8988T (cell line): Measurements from ENCODE around the gene MROH7.

Source experiments
- DNase-seq: peaks from one replicate; pipeline ENCODE4 v3.0.0; 2011

MROH7 gene

GRCh38 chr1:54640863-54641836, at the start of gene MROH7:
TSS of gene MROH7 (plus strand) at chr1:54641786. CDS start at chr1:54652927, 11,141 bp downstream.
- no peak for DNase-seq

DNA sequence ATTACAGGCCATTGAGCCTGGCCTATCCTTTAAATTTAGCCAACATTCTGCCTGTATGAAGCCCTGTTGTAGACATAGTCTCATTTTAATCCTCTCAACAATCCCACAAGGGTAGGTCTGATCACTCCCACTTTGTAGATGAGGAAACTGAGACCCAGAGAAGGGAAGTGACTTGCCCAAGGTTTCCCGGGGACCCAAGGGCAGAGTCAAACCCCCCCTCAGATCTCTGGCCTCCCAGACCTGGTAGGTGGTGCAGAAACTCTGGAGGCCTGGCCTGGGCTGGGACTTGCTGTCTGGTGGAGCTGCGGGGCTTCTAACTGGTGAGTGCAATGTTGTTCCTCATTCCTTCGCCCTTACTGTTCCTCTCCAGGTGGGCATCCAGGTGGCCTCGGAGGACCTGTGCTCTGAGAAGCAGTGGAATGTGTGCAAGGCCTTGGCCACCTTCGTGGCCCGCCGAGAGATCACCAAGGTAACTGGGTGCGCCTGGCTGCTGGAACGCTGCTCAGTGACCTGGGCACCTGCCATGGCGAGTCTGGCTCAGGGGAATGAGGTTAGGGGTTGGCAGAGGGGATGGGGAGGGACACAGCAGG, 47.9 kb upstream of the MROH7 start:
- DNase-seq = no peak

DNA sequence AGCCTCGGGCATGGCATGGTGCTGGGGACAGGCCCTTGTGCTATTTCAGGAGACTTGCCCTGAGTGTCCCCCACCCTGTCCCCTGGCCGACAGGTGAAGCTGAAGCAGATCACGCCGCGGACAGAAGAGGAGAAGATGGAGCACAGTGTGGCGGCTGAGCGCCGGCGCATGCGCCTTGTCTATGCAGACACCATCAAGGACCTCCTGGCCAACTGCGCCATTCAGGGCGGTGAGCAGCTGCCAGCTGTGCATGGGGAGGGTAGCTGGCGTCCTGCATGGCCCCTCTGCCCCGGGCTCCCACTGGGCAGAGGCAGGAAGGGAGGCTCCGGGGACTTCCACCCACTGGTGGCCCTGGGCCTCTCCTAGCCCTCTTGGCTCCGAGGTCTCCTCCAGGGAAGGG, 47.1 kb upstream of the MROH7 start:
- no peak for DNase-seq

DNA sequence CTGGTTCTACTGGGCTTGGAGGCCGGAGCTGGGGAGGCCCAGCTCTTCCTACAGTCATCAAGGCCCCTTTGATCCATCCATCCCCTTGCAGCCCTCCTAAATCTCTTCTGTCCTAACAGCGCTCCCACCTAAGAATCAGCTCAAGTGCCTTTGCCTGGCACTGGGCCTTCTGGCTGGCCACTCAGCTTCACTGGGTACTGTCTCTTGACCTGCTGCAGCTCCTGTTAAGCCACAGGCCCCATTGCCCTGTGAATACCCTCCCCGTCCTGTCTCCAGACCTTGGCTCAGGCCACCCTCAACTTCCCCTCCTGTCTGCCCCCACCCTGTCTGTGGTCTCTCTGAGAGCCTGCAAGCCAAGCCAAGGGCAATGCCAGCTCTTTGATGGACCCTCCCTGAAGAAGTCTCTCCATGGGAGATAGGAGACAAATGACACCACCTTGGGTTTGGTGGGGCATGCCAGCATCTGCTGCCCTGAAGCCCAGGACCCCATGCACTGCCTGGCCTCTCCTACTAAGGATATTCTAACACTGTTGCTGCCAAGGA, 45.6 kb upstream of the MROH7 start:
- DNase-seq = no peak

- DNase-seq = no peak
These were observed 44.8 kb upstream of the MROH7 start for GRCh38 chr1:54596756-54597155.

GRCh38 chr1:54597455-54598030, 44.0 kb upstream of the MROH7 start:
- no peak for DNase-seq

DNA sequence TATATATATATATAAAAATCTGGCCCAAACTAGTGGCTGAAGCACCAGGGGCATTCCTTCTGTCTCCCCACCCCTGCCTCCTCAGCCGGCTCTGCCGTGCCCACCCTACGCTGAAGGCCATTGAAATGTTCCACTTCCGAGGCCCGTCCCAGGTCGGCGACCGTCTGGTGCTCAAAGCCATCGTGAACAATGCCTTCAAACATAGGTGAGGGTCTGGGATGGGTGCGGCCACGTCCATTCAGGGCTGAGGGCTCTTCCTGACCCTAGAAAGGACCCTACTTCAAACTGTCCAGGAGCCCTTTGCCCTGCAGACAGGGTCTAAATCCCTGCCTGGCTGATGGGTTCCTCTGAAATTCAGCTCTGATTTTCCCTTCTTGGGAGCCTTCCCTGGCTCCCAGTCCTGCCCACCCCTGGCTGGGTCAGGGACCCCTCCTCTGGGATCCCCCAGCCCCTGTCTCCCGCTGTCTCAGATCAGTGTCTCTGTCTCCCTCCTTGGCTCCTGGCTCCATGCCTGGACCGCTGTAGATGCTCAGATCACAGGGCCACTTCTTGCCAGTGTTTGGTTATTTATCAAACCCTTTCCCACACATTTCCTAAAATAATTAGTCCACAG, 42.3 kb upstream of the MROH7 start:
- no peak for DNase-seq

- DNase-seq = no peak
These were observed 40.5 kb upstream of the MROH7 start for GRCh38 chr1:54600947-54601721.

GRCh38 chr1:54601730-54602129, 39.9 kb upstream of the MROH7 start:
- DNase-seq = no peak

DNA sequence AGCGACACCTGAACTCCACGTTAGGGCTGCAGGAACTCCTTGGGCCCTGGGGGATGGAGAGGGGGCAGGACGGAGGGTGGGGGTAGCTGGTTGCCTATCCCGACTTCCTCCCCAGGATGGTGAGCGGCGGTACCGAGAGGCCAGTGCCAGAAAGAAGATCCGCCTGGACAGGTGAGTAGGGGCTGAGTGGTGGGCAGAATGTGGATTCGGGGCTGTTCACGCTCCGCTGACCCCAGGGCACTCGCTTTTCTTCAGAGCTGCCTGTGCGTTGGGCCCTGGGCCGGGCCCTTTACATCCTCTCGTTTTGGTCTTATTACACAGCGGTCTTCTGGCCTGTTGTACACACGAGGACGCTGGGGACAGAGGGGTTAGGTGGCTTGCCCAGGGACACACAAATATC, 39.0 kb upstream of the MROH7 start:
- DNase-seq = no peak

GRCh38 chr1:54603241-54603640, 38.3 kb upstream of the MROH7 start:
- no peak for DNase-seq

DNA sequence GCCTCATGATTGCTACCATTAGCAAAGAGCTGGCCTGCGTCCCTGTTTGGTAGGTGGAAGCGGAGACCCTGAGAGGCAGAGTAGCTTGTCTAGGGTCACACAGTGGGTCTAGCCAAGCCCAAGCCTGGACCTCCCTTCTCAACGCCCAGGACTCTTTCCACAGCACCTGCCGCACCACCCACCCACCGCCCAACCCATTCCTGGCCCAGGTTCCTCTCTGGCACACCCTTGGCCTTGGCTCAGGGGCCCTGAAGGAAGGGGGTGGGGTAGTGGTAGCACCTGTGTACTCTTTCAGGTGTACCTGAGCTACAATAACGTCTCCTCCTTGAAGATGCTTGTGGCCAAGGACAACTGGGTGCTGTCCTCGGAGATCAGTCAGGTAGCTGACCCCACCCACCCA, 37.5 kb upstream of the MROH7 start:
- DNase-seq = no peak

DNA sequence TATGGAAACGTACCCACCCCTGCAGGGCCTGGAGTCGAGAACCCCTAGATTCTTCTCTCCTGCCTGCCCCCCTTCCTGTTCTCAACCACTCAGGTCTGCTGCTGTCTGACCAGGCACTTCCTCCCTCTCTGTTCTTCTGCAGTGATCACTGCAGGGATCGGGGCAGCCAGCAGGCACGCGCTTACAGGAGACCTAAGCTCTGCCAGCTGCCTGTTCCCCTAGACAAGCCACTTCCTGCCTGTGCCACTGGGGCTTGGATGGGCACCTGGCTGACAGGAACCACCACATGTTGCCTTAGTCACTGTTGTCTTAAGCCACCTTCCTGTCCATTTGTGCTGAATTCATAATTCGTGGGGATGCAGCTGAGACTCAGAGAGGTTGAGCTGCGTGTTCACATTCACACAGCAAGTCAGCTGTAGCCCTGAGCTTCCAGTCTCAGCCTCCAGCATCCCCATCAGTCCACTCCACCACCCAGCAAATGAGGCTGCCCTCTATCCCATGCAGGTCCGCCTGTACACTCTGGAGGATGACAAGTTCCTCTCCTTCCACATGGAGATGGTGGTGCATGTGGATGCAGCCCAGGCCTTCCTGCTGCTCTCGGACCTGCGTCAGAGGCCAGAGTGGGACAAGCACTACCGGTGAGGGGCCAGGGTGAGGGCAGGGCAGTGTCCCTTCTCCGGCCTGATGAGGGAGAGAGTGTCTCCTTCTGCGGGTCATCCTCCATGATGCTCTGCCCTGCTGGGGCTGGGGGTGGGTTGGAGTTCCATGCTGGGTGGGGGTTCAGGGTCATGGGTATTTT, 36.8 kb upstream of the MROH7 start:
- DNase-seq = no peak

- DNase-seq = no peak
These were observed 35.2 kb upstream of the MROH7 start for GRCh38 chr1:54606096-54606989.

DNA sequence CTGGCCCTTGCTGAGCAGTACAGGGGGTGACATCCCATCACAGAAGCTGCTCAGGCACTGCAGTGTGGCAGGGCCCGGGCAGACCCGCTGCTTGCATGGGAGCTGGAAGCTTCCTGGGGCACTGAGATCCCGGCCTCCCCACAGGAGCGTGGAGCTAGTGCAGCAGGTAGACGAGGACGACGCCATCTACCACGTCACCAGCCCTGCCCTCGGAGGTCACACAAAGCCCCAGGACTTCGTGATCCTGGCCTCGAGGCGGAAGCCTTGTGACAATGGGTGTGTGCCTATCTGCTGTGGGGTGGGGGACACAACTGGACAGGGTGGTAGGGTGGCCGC, 34.6 kb upstream of the MROH7 start:
- no peak for DNase-seq

DNA sequence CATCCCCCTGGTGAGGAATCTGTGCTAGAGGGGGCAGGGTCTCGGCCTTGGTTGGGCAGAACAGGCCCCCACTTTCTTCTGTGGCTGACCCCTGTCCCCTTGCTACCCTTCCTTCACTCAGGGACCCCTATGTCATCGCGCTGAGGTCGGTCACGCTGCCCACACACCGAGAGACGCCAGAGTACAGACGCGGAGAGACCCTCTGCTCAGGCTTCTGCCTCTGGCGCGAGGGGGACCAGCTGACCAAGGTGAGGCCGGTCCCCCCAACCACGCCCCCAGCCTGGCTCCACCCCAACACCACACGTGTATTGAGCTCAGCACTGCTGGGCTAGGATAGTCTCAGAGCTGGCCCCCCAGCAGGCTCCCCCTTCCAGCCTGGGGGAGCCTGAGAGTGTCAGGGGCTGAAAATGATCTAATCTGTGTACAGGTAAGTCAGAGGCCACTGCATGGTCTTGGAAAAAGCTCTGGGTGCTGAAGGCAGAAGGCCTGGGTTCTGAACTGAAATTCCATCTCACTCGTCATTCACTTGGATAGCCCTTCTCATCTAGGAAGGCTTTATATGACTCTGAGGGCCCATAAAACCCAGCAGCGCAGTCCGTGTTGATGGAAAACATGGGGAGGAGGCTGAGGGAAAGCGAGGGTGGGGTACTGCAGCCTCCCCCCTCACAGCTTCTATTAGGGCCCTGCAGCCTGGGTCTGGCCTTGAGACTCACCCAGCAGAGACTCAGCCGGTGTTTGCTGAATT, 33.6 kb upstream of the MROH7 start:
- no peak for DNase-seq

DNA sequence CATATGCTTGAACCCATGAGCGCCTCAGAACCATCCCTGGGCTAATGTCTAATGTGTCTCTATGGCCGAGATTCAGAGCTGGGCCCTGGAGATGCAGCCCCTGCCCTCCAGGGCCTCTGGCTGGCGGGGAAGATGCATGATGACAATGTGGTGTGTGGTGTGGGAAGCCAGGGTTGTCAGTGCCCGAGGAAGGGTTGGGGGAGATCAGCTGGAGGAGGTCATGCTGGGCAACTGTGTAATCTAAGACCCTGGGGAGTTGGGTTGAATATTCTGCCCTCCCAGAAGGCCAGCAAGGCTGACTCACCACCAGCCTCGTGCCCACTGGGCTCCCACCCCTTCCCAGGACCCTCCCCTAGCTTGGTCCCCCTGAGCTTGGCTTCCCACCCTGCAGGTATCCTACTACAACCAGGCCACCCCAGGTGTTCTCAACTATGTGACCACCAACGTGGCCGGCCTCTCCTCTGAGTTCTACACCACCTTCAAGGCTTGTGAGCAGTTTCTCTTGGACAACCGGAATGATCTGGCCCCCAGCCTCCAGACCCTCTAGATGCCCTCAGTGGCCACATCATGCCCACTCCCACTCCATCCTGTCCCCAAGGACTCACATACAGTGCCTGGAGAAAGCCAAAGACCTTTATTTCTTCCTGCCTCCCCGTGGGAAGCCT, 32.9 kb upstream of the MROH7 start:
- no peak for DNase-seq

DNA sequence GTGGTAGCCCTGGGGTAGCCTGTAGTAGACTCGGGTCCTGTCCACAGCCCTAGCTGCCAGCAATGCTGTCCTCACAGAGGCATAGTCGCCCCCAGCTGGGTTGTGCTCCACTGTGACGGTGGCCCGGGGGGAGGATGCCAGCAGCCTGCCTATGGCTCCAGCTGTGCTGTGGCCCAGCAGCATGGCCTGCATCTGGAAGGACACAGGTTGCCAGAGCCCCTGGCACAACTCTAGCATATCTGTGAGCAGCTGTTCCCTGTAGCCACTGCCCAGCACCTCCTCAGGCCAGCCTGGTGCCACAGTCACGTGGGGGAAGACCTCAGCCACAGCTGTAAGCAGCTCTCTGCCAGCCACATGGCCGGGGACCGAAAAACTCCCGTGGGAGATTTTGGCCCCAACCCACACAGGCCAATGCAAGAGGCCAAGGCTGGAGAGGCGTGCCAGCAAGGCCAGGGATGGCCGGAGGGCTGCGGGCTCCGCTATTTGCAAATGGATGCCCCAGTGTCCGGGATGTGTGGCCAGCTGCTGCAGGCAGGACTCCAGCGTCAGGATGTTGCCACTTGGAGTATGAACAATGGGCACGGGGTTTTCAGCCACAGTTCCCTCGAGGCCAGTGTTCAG, 32.2 kb upstream of the MROH7 start:
- no peak for DNase-seq

- DNase-seq = no peak
These were observed 31.5 kb upstream of the MROH7 start for GRCh38 chr1:54610048-54610447.
